Kidney epithelial cell (primary cell): ENCODE results near the gene NR4A1. TPM values are rescaled to one million over a fixed set of nuclear protein-coding genes. Genes with fewer than 3 reads are reported as not detected.
A peak's percentile ranks its signal among the peaks of the same experiment; 100 is the strongest.

Source experiments
- DNase-seq: peaks from one replicate; pipeline ENCODE4 v3.0.0-alpha.2; 2010; ENCODE audit warnings: low read depth
- H3K27me3 ChIP-seq: 2 replicates; pipeline ENCODE4 v1.6.0; 2011; ENCODE audit warnings: low read length; ENCODE audit not compliant: control insufficient read depth, insufficient read depth
- H3K36me3 ChIP-seq: 2 replicates; pipeline ENCODE4 v1.5.1; 2011; ENCODE audit warnings: low read length; ENCODE audit not compliant: control insufficient read depth, insufficient read depth
- H3K4me3 ChIP-seq: 2 replicates; pipeline ENCODE4 v1.5.1; 2011; ENCODE audit warnings: low read depth, mild to moderate bottlenecking, control low read depth, low read length
- CTCF ChIP-seq: IDR thresholded peaks from 2 replicates; pipeline ENCODE4 v1.5.1; 2011; ENCODE audit warnings: mild to moderate bottlenecking, moderate library complexity, low read length, control low read depth, inconsistent platforms; ENCODE audit not compliant: insufficient read depth, poor library complexity, severe bottlenecking
- total RNA-seq: library from RNA; depleted of rRNA; stranded (reverse); fragments of >200 nt; gene quantifications from 2 replicates; pipeline ENCODE4 v1.2.3, GENCODE V29; 2015

Gene NR4A1
- total RNA-seq: 9.2 and 11.2 TPM in 2 replicates

DNA sequence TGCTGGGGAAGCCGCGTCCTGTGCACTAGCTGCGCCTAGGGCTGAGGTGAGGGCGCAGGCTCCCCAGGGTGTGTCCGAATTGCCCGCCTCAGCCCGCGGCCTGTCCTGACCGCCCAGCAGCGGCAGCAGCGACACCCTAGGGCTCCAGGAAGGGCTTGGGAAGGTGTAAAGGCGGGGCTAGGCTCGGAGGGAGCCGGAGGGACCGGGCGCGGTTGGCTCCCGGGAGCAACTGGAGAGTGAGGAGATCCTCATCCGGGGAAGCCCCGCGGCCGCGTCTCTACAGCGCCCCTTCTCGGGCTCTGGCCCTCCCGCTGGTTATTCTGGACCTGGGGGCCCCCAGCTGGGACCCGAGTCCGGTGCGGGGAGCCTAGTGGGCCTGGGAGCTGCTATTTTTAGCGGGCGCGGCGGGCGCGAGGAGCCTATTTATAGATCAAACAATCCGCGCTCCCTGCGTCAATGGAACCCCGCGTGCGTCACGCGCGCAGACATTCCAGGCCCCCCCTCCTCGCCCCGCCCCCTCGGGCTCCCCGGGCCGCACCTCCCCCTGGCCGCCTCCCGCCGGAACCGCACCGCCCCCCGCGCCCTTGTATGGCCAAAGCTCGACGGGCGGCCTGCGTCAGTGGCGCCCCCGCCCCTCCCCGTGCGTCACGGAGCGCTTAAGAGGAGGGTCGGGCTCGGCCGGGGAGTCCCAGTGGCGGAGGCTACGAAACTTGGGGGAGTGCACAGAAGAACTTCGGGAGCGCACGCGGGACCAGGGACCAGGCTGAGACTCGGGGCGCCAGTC is at the start of gene NR4A1:
Gene NR4A1, plus strand, starts transcription at position 685 of the 784 bp plus-strand sequence. CDS start 2,887 bp downstream, outside the sequence.
- Histone ChIP-seq H3K27me3 (peaks cover 2% of the 10 kb centered on the region), H3K4me3 (peak within 1 kb of the TSS; percentile 57), H3K36me3 (no peaks in the 10 kb centered on the region)
- TF ChIP-seq CTCF: peak; percentile 11
- no peak for DNase-seq

DNA sequence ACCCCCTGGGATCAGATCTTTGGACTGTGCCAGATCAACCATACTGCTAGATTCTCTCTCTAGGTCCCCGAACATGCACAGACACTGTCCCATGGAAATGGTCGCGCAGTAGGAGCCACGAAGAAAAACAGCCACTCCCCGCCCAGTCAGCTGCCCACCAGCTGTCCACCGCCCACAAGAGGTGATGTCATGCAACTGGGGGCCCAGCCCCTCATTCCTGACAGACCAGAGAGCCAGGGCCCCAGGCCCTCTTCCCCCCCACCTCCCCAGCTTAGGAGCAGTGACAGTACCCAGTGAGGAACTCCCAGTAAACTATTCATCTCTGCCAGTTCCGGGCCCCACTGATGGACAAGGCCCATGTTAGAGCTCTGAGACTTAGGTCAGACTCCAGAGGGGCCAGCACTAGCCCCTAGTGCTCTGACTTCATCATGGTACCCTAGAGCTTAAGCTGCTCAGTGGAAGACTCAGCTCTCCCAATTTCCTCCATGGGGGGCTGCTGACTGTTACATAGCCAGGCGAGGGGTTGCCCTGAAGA is 48.2 kb upstream of the NR4A1 start:
- H3K36me3 ChIP-seq: no peaks in the 10 kb centered on the region
- H3K27me3 ChIP-seq: peaks cover 22% of the 10 kb centered on the region
- no peak for TF ChIP-seq CTCF
- DNase-seq: no peak
- H3K4me3 ChIP-seq: no peak overlapping the region

- DNase-seq: no peak
- Histone ChIP-seq H3K36me3 (no peaks in the 10 kb centered on the region), H3K4me3 (no peak overlapping the region), H3K27me3 (peaks cover 22% of the 10 kb centered on the region)
- TF ChIP-seq CTCF: no peak
Measured at GRCh38 chr12:52003591-52003990, 47.7 kb upstream of the NR4A1 start.

GRCh38 chr12:52004042-52004648 is 47.1 kb upstream of the NR4A1 start:
- no peak overlapping the region for H3K4me3 ChIP-seq
- peak; percentile 81 for TF ChIP-seq CTCF
- H3K27me3 ChIP-seq: peaks cover 22% of the 10 kb centered on the region
- DNase-seq: no peak
- H3K36me3 ChIP-seq: no peaks in the 10 kb centered on the region

- no peak for TF ChIP-seq CTCF
- Histone ChIP-seq H3K4me3 (no peak overlapping the region), H3K36me3 (no peaks in the 10 kb centered on the region), H3K27me3 (peaks cover 22% of the 10 kb centered on the region)
- no peak for DNase-seq
Measured at GRCh38 chr12:52005218-52005902, 45.9 kb upstream of the NR4A1 start.
